A673 (cell line): ENCODE results near the gene ITGB3.
"Not testable (repeated sequence)": the region's sequence is repeated elsewhere in the genome, so short reads cannot be mapped to it uniquely, and the experiment has no call there.

Experiments
- EZH2 ChIP-seq: fragments of 200-600 bp; sonication (generic); IDR thresholded peaks from 2 replicates; pipeline ENCODE4 v1.6.1; 2017; ENCODE audit warnings: borderline replicate concordance, low read depth, mild to moderate bottlenecking, mixed read lengths, antibody characterized with exemption, low read length; ENCODE audit not compliant: poor library complexity, severe bottlenecking
- TF ChIP-seq, protein P1 (sequence below): fragments of 300-800, 200-600 bp; sonication (generic); conservative IDR thresholded peaks from 2 replicates; pipeline ENCODE4 v1.5.1; 2017; ENCODE audit warnings: low read depth, mild to moderate bottlenecking, antibody characterized with exemption, low read length, moderate library complexity, mixed read lengths

DNA sequence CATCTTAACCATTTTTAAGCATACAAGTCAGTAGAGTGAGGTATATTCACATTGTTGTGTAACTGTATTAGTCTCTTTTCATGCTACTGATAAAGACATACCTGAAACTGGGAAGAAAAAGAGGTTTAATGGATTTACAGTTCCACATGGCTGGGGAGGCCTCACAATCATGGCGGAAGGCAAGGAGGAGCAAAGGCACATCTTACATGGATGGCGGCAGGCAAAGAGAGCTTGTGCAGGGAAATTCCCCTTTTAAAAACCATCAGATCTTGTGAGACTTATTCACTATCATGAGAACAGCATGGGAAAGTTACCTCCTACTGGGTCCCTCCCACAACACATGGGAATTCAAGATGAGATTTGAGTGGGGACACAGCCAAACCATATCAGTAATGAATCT, 29.6 kb upstream of the ITGB3 start:
- TF ChIP-seq, protein P1, sequence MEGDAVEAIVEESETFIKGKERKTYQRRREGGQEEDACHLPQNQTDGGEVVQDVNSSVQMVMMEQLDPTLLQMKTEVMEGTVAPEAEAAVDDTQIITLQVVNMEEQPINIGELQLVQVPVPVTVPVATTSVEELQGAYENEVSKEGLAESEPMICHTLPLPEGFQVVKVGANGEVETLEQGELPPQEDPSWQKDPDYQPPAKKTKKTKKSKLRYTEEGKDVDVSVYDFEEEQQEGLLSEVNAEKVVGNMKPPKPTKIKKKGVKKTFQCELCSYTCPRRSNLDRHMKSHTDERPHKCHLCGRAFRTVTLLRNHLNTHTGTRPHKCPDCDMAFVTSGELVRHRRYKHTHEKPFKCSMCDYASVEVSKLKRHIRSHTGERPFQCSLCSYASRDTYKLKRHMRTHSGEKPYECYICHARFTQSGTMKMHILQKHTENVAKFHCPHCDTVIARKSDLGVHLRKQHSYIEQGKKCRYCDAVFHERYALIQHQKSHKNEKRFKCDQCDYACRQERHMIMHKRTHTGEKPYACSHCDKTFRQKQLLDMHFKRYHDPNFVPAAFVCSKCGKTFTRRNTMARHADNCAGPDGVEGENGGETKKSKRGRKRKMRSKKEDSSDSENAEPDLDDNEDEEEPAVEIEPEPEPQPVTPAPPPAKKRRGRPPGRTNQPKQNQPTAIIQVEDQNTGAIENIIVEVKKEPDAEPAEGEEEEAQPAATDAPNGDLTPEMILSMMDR, result not testable (repeated sequence)
- not testable (repeated sequence) for TF ChIP-seq EZH2
